Uterus (tissue), 4 donors: ENCODE measurements around the gene ASB13. TPM values are rescaled to one million over a fixed set of nuclear protein-coding genes. Genes with fewer than 3 reads are reported as not detected.

Experiments
- DNase-seq, 2 donors: peaks; one replicate each; pipeline ENCODE4 v3.0.0-alpha.2; 2019 to 2020
- H3K27ac ChIP-seq, 2 donors: fragments of 200-600 bp; sonication (generic); 1 replicate in 1 of 2; 2 replicates in 1 of 2; pipeline ENCODE4 v1.5.1; 2016 to 2018
- H3K27me3 ChIP-seq, 2 donors: fragments of 200-600 bp; sonication (generic); one replicate each; pipeline ENCODE4 v1.5.1; 2018 to 2019; ENCODE audit warnings: control low read depth in 1 of 2
- H3K36me3 ChIP-seq, 2 donors: fragments of 200-600 bp; sonication (generic); one replicate each; pipeline ENCODE4 v1.5.1; 2019; ENCODE audit warnings: control low read depth in 1 of 2
- H3K4me1 ChIP-seq, 2 donors: fragments of 200-600 bp; sonication (generic); one replicate each; pipeline ENCODE4 v1.5.1; 2018 to 2019; ENCODE audit warnings: control low read depth in 1 of 2
- H3K4me3 ChIP-seq, 2 donors: fragments of 200-600 bp; sonication (generic); 1 replicate in 1 of 2; 2 replicates in 1 of 2; pipeline ENCODE4 v1.5.1; 2018 to 2019; ENCODE audit warnings: mild to moderate bottlenecking in 1 of 2
- H3K9me3 ChIP-seq, 2 donors: fragments of 200-600 bp; sonication (generic); one replicate each; pipeline ENCODE4 v1.5.1; 2019; ENCODE audit warnings: control low read depth in 1 of 2
- CTCF ChIP-seq, 4 experiments: fragments of 200-600 bp in 2 of 4; fragments of 450-650 bp in 2 of 4; sonication (generic) in 2 of 4; IDR thresholded peaks; one replicate each; pipeline ENCODE4 v1.5.1; 2016 to 2019; ENCODE audit warnings: antibody characterized with exemption in 4 of 4, mild to moderate bottlenecking in 2 of 4, moderate library complexity in 1 of 4
- POLR2A ChIP-seq, 2 donors: fragments of 450-650 bp; IDR thresholded peaks; one replicate each; pipeline ENCODE4 v1.6.1; 2016; ENCODE audit warnings: antibody characterized with exemption in 2 of 2, mild to moderate bottlenecking in 1 of 2, moderate library complexity in 1 of 2
- intact Hi-C: fragments of 100-400 bp; cut with DNase I; formaldehyde crosslinking; loops from one replicate; pipeline ENCODE4 v1.15.1; 2023; ENCODE audit warnings: low total_unique reads
- total RNA-seq, 4 donors: library from RNA; depleted of rRNA in 3 of 4; stranded (reverse); fragments of >200 nt in 3 of 4; gene quantifications; one replicate each; pipeline versions ENCODE4 v1.1.0 to v1.2.4, GENCODE V29; 2014 to 2023
- donor health status: DM: yes; HTN: yes; CAD: no.

The ASB13 gene
- total RNA-seq, 4 donors from 2014 or later, result 8.7 to 25.7 (median 17.9) TPM

GRCh38 chr10:5620223-5620721, 46.1 kb downstream of the ASB13 start:
- TF ChIP-seq POLR2A (IDR thresholded peaks at IDR 0.05) (no peak), CTCF (IDR thresholded peaks at IDR 0.05) (no peak)
- peak; percentile 43 to 73 for DNase-seq
- intact Hi-C loops, result loop anchor here (5.0 kb wide), 1 partner anchor 178 kb away; no protein-coding TSS in a partner anchor
- Histone ChIP-seq H3K36me3 (no peaks in the 10 kb centered on the region), H3K4me3 (no peak overlapping the region), H3K9me3 (no peaks in the 10 kb centered on the region), H3K27ac (peak overlapping the region; percentile 82 to 93), H3K27me3 (no peaks in the 10 kb centered on the region), H3K4me1 (peaks cover 0 to 9% of the 10 kb centered on the region in 2 donors)

GRCh38 chr10:5619362-5620211, 46.8 kb downstream of the ASB13 start:
- peaks cover 0 to 9% of the 10 kb centered on the region in 2 donors for H3K4me1 ChIP-seq
- no peaks in the 10 kb centered on the region for H3K27me3 ChIP-seq
- no peak for DNase-seq
- TF ChIP-seq CTCF (IDR thresholded peaks at IDR 0.05), result no peak
- no peak for TF ChIP-seq POLR2A (IDR thresholded peaks at IDR 0.05)
- H3K9me3 ChIP-seq, result no peaks in the 10 kb centered on the region
- H3K27ac ChIP-seq, result peak overlapping the region; percentile 82 to 93
- no peak overlapping the region for H3K4me3 ChIP-seq
- H3K36me3 ChIP-seq, result no peaks in the 10 kb centered on the region
- intact Hi-C loops, result loop anchor here (5.0 kb wide), 1 partner anchor 177 kb away; no protein-coding TSS in a partner anchor

GRCh38 chr10:5618829-5619228, 47.6 kb downstream of the ASB13 start:
- H3K27me3 ChIP-seq, result no peaks in the 10 kb centered on the region
- peaks cover 0 to 9% of the 10 kb centered on the region in 2 donors for H3K4me1 ChIP-seq
- intact Hi-C loops, result no loop called here
- peak; percentile 48 to 54 for DNase-seq
- TF ChIP-seq POLR2A (IDR thresholded peaks at IDR 0.05) (no peak), CTCF (IDR thresholded peaks at IDR 0.05) (no peak)
- H3K9me3 ChIP-seq, result no peaks in the 10 kb centered on the region
- H3K36me3 ChIP-seq, result no peaks in the 10 kb centered on the region
- no peak overlapping the region for H3K4me3 ChIP-seq
- H3K27ac ChIP-seq, result peak overlapping the region; percentile 82 to 93

GRCh38 chr10:5618042-5618441, 48.4 kb downstream of the ASB13 start:
- no peak overlapping the region for H3K4me3 ChIP-seq

More at GRCh38 chr10:5618042-5618441, 48.4 kb downstream of the ASB13 start:
- Histone ChIP-seq H3K4me1 (peaks cover 0 to 9% of the 10 kb centered on the region in 2 donors), H3K9me3 (no peaks in the 10 kb centered on the region), H3K27ac (peak overlapping the region; percentile 82 to 93), H3K36me3 (no peaks in the 10 kb centered on the region), H3K27me3 (no peaks in the 10 kb centered on the region)
- TF ChIP-seq CTCF (IDR thresholded peaks at IDR 0.05) (no peak), POLR2A (IDR thresholded peaks at IDR 0.05) (no peak)
- DNase-seq, result no peak
- intact Hi-C loops, result no loop called here
